Gastrocnemius medialis (tissue), 4 donors: ENCODE data around the gene FAM193B. TPM values are rescaled to one million over a fixed set of nuclear protein-coding genes. Genes with fewer than 3 reads are reported as not detected.

Source experiments
- ATAC-seq, 2 donors: fragments of 150-250 bp; one replicate each; pipeline ENCODE4 v1.9.1; 2016
- DNase-seq, 2 donors: peaks; one replicate each; pipeline ENCODE4 v3.0.0-alpha.2; 2019
- H3K27ac ChIP-seq, 4 donors: fragments of 200-600 bp; sonication (generic); 1 replicate in 1 of 4; 2 replicates in 3 of 4; pipeline ENCODE4 v1.5.1; 2016 to 2018; ENCODE audit warnings: mild to moderate bottlenecking in 2 of 4, moderate library complexity in 1 of 4
- H3K27me3 ChIP-seq, 3 donors: fragments of 200-600 bp; sonication (generic) in 2 of 3; 1 replicate in 1 of 3; 2 replicates in 2 of 3; pipeline versions ENCODE4 v1.5.1 to v1.6.0; 2016 to 2019; ENCODE audit warnings: mild to moderate bottlenecking in 1 of 3, moderate library complexity in 1 of 3
- H3K36me3 ChIP-seq, 2 donors: fragments of 200-600 bp; sonication (generic) in 1 of 2; one replicate each; pipeline ENCODE4 v1.5.1; 2017 to 2018
- H3K4me1 ChIP-seq, 2 donors: fragments of 200-600 bp; sonication (generic) in 1 of 2; one replicate each; pipeline ENCODE4 v1.5.1; 2016 to 2017; ENCODE audit warnings: mild to moderate bottlenecking in 2 of 2
- H3K4me3 ChIP-seq, 4 donors: fragments of 200-600 bp; sonication (generic) in 3 of 4; 1 replicate in 1 of 4; 2 replicates in 3 of 4; pipeline ENCODE4 v1.5.1; 2016 to 2019; ENCODE audit warnings: mild to moderate bottlenecking in 2 of 4
- H3K9me3 ChIP-seq, 3 donors: fragments of 200-600 bp; sonication (generic) in 2 of 3; 1 replicate in 1 of 3; 2 replicates in 2 of 3; pipeline ENCODE4 v1.5.1; 2016 to 2019
- POLR2A ChIP-seq, 2 donors: fragments of 450-650 bp; IDR thresholded peaks; one replicate each; pipeline ENCODE4 v1.6.1; 2017; ENCODE audit warnings: antibody characterized with exemption in 2 of 2, mild to moderate bottlenecking in 2 of 2, moderate library complexity in 2 of 2
- in situ Hi-C, 4 donors: fragments of 200-750 bp; cut with MboI; loops; one replicate each; pipeline versions ENCODE4 v1.15.0 to v1.8.0; 2017; ENCODE audit warnings: low sequenced_read_pairs in 4 of 4
- intact Hi-C: fragments of 100-400 bp; cut with DNase I; formaldehyde crosslinking; loops from one replicate; pipeline ENCODE4 v1.15.1; 2023; ENCODE audit warnings: low total_unique reads
- total RNA-seq, 4 donors: library from RNA; depleted of rRNA; stranded (reverse); fragments of >200 nt; gene quantifications; one replicate each; pipeline versions ENCODE4 v1.1.0 to v1.2.3, GENCODE V29; 2016
- TF ChIP-seq, protein P1 (sequence below), 5 experiments: fragments of 450-650 bp in 3 of 5; fragments of 200-600 bp in 2 of 5; sonication (generic) in 2 of 5; IDR thresholded peaks in 4 of 5; conservative IDR thresholded peaks in 1 of 5; 1 replicate in 4 of 5; 2 replicates in 1 of 5; pipeline ENCODE4 v1.5.1; 2016 to 2019; ENCODE audit warnings: antibody characterized with exemption in 5 of 5, mild to moderate bottlenecking in 3 of 5, moderate library complexity in 3 of 5

FAM193B gene
- total RNA-seq, 4 donors from 2014 or later: 13.2 to 21.3 (median 16.6) TPM

DNA sequence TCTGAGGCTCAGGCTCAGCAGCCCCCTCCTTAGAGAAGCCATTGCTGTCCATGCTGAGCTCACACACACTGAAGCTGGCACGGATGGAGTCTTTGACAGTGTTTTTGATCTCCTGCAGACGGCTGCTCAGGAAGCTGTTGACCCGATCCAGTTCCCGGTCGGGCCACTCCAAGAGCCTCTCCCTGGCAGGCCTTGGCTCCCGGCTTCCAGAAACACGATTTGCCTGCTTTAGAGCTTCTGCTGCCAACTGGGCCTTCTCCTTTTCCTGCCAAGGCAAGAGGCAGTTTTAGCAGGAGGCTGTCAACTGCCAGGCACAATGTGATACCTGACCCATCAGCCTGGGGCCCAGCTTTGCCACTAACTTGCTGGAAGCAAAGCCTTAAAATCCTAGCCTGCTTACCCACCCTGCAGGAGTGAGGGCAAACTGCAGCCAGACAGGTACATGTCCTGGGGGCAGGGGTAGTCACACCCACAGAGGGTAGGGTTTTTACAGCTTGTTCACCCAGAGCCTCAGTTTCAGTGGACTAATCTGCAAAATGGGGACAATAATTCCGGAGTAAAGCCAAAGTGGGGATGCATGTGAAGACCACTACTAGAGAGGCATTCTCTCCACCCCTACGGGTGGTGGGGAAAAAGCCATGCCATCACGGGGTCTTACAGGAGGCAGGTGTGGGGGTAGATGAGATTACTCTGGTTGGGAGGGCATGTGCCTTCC lies 29.3 kb downstream of the FAM193B start:
- peaks cover 16 to 33% of the 10 kb centered on the region in 2 donors for H3K4me1 ChIP-seq
- H3K9me3 ChIP-seq: no peaks in the 10 kb centered on the region
- H3K4me3 ChIP-seq: no peak overlapping the region
- DNase-seq (peak; percentile 63 to 87), ATAC-seq (peak; percentile 79 to 89)
- intact Hi-C loops (no loop called here), in situ Hi-C loops (loop anchor here in 1 of 4 donors (25.0 kb wide), 1 partner anchor 138 kb away; the partner anchor contains the start of gene SLC34A1)
- TF ChIP-seq POLR2A (IDR thresholded peaks at IDR 0.05): no peak
- TF ChIP-seq, protein P1, sequence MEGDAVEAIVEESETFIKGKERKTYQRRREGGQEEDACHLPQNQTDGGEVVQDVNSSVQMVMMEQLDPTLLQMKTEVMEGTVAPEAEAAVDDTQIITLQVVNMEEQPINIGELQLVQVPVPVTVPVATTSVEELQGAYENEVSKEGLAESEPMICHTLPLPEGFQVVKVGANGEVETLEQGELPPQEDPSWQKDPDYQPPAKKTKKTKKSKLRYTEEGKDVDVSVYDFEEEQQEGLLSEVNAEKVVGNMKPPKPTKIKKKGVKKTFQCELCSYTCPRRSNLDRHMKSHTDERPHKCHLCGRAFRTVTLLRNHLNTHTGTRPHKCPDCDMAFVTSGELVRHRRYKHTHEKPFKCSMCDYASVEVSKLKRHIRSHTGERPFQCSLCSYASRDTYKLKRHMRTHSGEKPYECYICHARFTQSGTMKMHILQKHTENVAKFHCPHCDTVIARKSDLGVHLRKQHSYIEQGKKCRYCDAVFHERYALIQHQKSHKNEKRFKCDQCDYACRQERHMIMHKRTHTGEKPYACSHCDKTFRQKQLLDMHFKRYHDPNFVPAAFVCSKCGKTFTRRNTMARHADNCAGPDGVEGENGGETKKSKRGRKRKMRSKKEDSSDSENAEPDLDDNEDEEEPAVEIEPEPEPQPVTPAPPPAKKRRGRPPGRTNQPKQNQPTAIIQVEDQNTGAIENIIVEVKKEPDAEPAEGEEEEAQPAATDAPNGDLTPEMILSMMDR (IDR thresholded peaks at IDR 0.05 in 4 of 5, conservative IDR thresholded peaks at IDR 0.05 in 1 of 5): no peak
- H3K27ac ChIP-seq: peak overlapping the region; percentile 70 to 85 (median 76)
- H3K27me3 ChIP-seq: no peaks in the 10 kb centered on the region
- peaks cover 0 to 82% of the 10 kb centered on the region in 2 donors for H3K36me3 ChIP-seq

DNA sequence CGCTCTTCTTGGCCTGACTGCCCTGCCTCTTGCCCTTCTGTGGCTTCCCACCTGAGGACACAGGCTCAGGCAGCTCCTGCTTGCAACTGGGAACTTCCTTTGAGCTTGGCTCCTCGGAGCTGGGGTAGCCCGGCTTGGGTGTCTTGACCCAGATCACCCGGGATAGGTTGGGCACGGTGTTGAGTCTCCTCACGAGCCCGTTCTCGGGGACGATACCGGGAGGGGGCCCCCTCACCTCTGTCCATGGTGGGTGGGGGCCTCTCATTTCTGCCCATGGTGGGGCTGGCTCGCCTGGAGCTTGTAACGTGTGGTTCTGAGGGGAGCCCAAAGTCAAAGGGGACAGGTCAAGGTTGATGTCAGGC lies 29.8 kb downstream of the FAM193B start:
- intact Hi-C loops (no loop called here), in situ Hi-C loops (loop anchor here in 1 of 4 donors (25.0 kb wide), 1 partner anchor 137 kb away; the partner anchor contains the start of gene SLC34A1)
- no peaks in the 10 kb centered on the region for H3K9me3 ChIP-seq
- no peak for TF ChIP-seq POLR2A (IDR thresholded peaks at IDR 0.05)
- TF ChIP-seq, protein P1 (IDR thresholded peaks at IDR 0.05 in 4 of 5, conservative IDR thresholded peaks at IDR 0.05 in 1 of 5): no peak
- peaks cover 0 to 77% of the 10 kb centered on the region in 2 donors for H3K36me3 ChIP-seq
- peaks cover 16 to 33% of the 10 kb centered on the region in 2 donors for H3K4me1 ChIP-seq
- no peak overlapping the region for H3K4me3 ChIP-seq
- H3K27me3 ChIP-seq: no peaks in the 10 kb centered on the region
- DNase-seq (no peak), ATAC-seq (peak in 1 of 2 donors; percentile 6)
- peak overlapping the region; percentile 70 to 85 (median 76) for H3K27ac ChIP-seq

DNA sequence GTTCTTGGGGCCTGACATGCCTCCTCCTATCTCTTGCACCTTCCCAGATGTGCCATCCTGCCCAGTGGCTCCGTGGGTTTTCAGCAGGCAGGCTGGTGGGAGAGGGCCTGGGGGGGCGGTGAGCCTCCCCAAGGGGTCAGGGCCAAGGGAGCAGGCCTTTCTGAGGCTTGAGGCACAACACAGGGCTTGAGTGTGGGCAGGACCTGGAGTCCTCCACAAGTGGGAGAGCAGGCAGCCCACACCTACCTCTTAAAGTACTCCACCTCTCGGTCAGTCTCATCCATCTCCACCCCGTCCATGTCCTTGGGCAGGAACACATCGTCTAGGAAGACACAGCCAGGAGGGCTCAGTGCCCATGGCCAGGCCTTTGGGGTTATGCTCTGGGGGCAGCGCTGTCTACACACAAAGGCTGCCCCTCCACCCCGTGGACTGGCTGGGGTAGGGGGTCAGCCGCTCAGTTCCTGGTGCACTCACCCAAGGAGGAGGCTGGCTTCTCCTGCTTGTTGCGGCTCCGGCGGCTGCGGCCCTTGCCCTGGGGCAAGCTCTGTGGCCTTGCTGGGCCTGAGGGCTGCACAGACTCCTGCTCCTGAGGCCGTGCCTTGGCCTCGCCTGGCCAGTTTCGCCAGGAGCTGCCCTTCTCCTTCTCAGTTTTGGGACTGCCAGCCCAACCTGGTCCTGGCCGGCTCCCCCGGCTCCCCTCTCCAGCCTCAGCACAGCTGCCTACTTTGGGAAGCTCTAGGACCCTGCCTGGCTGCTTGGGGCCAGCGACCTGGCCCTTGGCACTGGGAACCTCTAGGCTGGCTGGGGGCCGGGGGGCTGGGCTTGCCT lies 30.4 kb downstream of the FAM193B start:
- TF ChIP-seq, protein P1 (IDR thresholded peaks at IDR 0.05 in 4 of 5, conservative IDR thresholded peaks at IDR 0.05 in 1 of 5): no peak
- no peak for TF ChIP-seq POLR2A (IDR thresholded peaks at IDR 0.05)
- Histone ChIP-seq H3K9me3 (no peaks in the 10 kb centered on the region), H3K36me3 (peaks cover 0 to 71% of the 10 kb centered on the region in 2 donors), H3K4me3 (no peak overlapping the region), H3K27me3 (no peaks in the 10 kb centered on the region), H3K4me1 (peaks cover 19 to 36% of the 10 kb centered on the region in 2 donors), H3K27ac (peak overlapping the region; percentile 70 to 85 (median 76))
- intact Hi-C loops (no loop called here), in situ Hi-C loops (loop anchor here in 1 of 4 donors (25.0 kb wide), 1 partner anchor 137 kb away; the partner anchor contains the start of gene SLC34A1)
- ATAC-seq (no peak), DNase-seq (no peak)

DNA sequence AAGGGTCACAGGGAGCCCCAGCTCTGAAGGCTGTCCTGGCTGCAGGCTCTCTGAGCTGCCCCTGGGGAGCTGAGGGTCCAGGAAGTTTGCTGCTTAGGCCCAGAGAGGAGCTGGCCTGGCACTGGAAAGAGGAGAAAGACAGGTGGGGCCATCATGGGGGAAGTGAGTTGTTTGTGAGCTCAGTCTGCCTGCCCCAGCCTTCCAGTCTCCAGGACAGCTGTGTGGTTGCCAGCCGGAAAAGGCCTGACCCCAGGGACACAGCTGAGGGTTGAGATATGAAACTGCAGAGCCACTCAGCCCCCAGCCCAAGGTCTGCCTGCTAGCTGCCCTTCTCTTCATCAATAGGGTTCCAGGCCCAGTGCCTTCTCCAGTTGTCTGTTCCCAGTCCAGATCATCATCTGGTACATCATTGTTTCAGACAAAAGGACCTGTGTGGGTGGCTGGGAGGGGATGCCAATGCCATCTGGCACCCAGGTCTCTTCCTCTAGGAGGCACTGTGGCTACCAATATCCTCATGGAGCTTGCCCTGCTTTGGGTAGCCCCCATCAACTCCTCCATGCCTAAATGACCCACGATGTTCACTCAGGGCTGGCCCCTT lies 33.3 kb downstream of the FAM193B start:
- no peaks in the 10 kb centered on the region for H3K27me3 ChIP-seq
- no peak for DNase-seq
- in situ Hi-C loops (loop anchor here in 1 of 4 donors (25.0 kb wide), 1 partner anchor 134 kb away; the partner anchor contains the start of gene SLC34A1), intact Hi-C loops (no loop called here)
- no peaks in the 10 kb centered on the region for H3K9me3 ChIP-seq
- ATAC-seq: no peak
- H3K4me1 ChIP-seq: peaks cover 26 to 28% of the 10 kb centered on the region in 2 donors
- H3K27ac ChIP-seq: peak overlapping the region in 1 of 4 donors; percentile 71
- peaks cover 0 to 46% of the 10 kb centered on the region in 2 donors for H3K36me3 ChIP-seq
- TF ChIP-seq, protein P1 (IDR thresholded peaks at IDR 0.05 in 4 of 5, conservative IDR thresholded peaks at IDR 0.05 in 1 of 5): no peak
- no peak overlapping the region for H3K4me3 ChIP-seq
